GM19455 (cell line): Measurements from ENCODE around the gene SP100.
A peak's percentile ranks its signal among the peaks of the same experiment; 100 is the strongest.
"Not testable (repeated sequence)": the region's sequence is repeated elsewhere in the genome, so short reads cannot be mapped to it uniquely, and the experiment has no call there.

Experiments
- ATAC-seq: cut with Tn5 transposase; IDR thresholded peaks from one replicate; pipeline ENCODE4 v1.9.1; 2021; ENCODE audit not compliant: unreplicated experiment

The SP100 gene

DNA sequence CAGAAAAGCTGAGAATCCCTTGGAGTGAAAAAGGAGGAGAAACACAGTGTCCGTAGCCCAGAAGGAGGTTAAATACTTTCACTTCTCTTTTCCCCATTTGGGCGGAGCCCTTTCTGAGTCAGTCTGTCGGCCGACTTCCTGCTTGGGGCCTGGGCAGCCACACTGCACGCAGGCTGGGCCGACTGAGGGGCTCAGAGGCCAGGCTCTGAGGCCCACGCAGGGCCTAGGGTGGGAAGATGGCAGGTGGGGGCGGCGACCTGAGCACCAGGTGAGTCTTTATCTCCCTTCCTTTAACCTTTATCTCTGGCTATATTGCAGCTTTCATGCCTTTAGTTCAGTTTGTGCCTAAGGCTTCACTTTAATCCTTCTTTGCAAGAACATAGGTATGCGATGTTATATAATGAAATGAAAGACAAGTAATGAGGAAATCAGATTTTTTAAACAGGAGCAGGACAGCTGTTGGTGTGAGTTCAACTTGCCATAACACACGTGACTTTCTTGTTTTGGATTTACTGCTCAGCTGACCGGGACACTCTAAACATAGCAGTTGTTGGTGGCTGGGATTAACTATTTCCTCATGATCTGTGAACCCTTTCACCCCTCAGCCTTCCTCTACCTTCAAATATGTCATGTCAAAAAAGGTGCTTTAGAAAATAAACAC, at the start of gene SP100:
Gene SP100 (plus strand): TSS at position 141 of the 661 bp plus-strand sequence. CDS start 96 bp downstream, at position 237.
- ATAC-seq, result peak; percentile 83

DNA sequence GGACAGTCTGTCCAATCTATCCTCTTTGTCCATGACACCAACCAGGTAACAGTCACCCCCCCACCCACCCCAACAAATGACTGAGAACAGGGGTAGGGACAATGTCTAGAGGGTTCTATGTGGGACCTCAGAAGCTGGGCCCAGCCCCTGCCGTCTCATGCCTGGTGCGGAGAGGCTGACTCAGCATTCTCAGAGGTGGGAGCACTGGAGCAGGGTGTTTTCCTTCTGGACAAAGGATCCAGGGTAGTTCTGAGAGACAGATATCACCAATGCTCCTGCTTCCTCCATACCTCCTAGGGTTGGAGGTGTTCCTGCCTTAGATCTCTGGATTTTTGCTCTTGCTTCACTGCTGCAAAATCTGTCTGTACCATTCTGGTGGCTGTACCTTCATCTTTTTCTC, 33.9 kb upstream of the SP100 start:
- no peak for ATAC-seq

DNA sequence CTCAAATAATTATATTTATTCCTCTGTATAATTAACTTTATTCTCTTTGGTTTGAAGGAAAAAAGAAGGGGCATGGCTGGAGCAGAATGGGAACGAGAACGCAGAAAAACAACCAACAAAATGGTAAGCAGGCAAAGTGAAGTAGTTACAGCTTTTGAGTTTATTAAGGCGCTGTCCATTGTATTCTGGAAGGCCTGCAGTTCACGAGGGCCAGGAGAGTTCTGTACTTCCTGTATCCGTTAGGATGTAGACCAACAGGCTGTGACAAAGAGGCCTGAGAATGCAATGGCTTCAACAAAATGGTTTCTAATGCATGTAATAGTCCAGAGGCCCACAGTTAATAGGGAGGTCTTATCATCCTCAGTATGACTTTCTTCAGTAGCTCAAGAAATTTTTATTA, 32.5 kb upstream of the SP100 start:
- no peak for ATAC-seq

DNA sequence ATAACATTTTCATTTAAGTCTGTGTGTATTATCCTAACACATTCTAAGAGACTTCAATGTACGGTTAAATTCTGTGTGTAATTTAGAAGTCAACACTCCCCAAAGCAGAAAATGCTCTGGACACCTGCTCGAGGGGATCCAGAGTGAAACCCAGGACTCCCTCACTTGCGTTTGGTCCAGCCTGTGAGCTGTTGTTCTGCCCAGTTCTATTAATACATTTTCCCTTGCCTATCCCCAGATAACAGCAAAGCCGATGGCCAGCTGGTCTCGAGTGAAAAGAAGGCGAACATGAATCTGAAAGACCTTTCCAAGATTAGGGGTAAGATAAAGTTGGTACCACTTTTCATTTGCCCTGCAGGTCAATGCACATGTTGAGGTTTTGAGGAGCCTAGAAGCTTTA, 31.0 kb upstream of the SP100 start:
- no peak for ATAC-seq

DNA sequence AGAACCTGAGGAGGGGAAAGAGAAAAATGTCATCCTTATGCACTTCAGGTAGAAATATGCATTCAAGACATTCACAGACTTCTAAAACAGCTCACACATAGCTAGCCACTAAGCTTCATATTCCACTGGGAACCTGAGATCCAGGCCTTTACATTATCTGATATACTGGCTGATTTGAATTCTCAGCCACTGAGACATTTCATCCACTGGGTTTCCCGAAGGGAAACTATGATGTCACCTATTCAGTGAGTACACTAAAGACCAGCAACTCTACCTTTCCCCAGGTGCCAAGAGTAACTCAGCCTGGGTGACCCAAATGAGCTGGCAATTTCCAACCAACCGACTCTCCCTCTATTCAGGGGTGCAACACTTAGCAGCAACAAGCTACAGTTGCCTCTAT, 21.7 kb upstream of the SP100 start:
- no peak for ATAC-seq

DNA sequence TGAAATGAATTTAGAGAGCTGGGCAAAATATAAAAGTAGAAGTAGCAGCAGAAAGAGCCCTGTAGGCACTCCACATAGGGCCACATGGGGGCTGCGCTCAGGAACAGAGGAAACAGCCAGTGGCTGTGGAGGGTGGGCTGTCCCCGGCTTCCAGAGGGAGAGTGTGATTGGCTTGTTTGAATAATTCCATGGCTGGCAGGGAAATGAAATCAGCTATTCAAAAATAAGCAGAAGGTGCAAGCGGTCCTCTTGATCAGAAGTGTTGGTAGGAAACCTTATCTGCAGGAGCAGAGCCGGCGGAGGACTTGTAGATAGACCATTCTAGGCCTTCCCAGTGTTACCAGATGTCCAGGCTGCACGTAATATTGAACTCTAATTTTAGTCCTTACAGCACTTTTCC, 17.3 kb upstream of the SP100 start:
- not testable (repeated sequence) for ATAC-seq

DNA sequence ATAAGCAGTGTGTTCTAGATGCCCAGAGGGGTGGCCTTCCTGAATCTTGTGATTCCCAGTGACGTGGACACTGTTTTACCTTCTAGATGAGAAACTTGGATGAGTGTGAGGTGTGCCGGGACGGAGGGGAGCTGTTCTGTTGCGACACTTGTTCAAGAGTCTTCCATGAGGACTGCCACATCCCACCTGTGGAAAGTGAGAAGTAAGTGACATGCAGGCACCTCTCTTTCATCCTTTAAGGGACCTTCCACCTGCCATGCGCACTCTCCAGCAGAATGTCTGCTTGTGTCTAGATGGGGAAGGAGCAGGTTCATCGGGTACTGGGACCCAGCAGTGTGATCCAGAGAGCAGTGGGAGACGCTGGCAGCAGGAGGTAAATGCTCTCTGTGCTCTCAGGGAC, 16.0 kb upstream of the SP100 start:
- ATAC-seq, result no peak

DNA sequence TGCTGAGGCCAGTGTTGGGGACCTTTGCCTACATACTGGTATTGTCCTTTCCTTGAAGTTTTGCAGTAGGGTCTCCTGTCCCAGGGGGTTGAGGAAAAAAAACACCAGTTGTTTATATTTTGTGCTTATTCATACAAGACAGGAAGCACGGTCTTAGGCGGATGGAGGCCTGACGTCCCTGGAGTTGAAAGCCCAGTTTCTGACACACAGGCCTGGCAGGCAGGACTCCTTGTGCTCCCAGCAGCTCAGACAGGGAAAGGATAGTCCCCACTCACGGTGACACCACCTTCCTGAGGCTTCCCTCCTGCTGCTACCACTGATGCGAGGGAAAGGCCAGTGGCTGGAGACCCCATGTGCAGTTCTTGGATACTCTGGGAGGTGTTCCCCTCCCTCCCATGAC, 15.5 kb upstream of the SP100 start:
- no peak for ATAC-seq

DNA sequence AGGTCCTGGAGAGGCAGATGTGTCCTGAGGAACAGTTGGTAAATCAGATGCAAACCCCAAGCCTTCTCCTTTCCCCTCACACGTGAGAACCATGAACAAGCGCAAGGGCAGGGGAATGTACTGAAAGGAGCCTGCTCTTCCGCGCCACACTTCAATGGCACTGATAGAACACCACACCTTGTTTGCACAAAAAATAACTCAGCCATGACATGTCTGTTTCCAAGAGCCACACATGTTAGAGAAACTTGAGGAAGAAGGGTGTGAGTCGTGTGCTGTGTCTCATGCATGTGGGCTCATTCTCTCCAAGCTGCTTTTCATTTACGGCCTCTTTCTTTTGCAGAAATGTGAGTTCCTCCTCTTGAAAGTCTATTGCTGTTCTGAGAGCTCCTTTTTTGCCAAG, 15.0 kb upstream of the SP100 start:
- ATAC-seq, result not testable (repeated sequence)

DNA sequence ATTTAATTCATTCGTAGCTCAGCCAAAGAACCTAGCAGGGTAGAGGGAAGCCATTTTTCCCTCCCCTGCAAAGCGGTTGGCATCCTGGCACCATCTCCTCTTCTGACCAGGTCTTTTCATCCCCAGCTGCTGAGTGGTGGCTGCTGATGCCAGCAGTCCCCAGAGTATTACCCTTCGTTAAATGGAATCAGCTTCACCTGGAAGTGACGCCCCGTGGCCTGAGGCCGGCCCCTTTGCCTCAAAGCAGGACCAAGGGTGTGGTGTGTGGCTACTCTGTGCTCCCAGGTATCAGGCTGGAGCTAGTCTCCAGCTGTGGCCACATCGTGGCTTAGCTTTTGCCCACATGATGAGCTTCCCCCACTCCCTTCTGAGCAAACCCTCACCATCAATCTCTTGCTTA, 12.3 kb upstream of the SP100 start:
- no peak for ATAC-seq

DNA sequence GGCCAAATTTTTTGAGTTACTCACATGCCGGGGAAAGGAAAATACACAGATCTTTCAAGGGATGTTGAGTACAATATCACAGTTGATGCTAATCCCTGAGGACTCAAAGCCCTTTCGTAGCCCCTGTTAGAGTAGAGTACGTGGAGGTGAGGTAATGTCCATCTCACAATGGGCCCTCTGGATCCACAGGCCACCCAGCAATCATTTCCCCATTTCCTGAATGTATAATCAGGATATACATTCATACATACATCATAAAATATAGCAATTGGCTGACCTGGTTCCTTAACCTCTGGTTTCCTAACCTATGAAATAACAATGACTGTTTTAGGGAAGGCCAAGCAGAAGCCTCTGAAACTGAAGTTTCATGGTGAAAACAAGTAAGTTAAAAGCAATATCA, 10.2 kb upstream of the SP100 start:
- no peak for ATAC-seq

DNA sequence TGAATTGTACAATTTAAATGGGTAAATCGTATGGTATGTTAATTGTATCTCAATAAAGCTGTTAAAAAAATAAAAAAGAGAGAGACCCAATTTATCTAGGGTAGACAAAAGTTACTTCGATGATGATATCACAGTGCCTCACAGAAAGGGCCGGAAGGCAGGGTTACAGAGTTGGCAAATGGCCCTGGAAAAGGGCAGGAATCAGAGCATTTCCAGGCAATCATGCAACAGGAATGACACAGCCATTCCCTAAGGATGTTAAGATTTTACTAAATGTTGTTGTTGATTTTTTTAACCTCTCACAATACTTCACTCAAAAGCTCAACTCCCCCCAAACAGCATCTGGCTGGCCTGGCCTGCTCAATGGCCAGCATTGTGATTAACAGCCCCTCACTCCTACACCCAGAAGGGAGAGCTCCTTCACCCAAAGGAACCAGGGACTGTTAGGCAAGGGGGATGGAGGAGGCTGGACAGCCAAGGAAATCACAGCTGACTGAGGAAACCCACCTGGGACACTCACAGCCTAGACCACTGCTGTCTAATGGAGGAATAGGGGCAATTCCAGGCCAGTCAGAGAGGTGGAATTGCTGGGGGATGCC, 7.7 kb upstream of the SP100 start:
- no peak for ATAC-seq

DNA sequence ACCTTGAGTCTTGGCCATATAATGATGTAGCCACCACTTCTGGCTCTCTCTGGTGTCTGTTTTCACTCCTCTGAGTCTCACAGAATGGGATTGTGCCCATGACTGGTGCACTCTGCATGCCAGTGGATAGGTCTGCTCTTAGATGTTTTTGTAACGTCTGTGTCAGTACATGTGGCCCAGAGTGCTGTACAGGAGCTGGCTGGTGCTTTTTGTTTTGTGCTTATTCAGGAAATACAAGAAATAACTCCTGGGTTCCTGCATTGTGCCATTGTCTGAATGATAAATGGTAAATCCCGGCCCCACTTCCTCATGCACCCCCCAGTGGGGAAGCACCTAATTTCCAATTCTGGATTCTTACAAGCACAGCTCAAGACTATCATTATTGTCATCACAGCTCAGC, 6.7 kb upstream of the SP100 start:
- not testable (repeated sequence) for ATAC-seq

DNA sequence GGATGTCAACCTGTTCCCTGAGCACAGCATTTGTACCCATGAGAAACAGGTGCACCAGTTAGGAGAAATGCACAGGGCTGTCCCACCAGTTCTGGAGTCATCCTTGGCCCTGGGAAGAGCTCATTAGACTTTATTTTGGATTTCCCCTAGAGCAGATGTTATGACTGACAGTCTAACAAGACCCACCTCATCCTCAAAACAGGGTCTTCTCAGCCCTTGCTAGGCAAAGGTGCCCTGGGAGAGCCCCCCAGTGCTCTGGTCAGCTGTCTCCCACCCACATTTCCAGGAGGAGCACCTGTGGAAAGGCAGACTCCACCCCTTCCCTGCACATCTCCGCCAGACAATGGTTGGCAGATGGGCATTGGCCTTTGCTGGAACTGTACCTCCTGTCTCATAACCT, 5.7 kb upstream of the SP100 start:
- no peak for ATAC-seq

DNA sequence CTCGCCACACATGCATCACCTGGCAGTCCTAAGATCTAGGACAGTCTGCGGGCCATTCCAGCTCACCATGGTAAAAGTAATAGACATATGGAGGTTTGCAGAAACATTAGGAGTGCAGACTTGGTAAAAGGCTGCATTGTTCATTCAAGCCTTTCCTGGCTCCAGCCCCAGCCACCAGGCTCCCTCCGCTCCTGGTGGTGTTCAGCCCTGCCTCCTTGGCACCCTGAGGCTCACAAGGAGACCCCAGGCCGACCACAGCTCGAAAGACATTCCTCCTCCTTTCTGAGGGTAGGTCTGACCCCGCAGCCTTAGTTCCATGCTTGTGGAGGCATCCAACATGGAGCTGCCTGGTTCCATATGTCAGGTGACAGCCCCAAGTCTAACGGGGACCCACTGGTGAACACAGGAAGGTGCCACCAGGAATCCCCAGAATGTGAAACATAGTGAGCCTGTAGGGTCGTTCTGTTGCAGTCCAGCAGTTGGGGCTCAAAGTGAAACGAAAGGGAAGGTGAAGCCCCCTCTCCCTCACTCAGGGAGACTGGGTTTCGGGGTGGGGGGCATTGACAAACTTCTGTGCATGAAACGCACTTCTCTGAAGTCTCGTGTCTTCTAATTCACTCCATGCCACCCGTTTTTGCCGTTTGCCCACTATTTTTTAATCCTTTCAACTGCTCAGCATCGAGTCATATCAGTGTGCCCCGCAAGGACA, 5.0 kb upstream of the SP100 start:
- no peak for ATAC-seq

DNA sequence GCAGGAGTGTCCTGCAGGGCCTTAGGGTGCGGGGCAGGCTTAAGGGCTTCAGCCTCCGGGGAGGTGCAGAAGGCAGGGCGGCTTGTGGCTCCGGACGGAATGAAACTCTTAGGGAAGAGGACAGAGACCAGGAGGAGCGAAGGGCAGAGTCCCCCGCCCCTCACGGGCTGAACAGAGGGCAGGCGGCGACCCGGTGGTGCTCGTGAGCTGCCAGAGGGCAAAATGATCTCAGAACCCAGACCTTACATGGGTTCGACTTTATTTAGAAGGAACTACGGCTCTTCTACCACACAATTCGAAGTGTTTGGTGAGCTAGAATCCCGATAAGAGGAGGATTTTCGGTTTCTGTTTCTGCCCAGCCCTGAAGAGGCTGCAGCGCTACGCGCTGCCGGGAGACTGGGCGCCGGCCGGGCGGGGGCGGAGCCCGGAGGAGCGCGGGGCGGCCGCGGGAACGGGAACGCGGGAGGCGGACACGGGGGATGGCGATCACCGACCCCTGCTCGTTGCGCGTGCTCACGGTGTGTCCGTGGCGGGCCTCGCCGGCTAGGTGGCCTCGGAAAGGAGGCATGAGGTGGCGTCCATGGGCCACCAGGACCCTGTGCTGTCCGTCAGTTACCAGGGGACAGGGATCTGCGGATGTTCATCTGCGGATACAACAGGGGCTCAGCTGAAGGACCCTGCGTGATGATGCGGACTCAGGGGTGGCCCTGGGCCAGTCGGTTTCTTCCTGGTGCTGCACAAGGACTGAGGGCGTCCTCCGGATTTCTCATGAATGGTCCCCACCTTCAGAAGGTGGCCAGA, 4.2 kb upstream of the SP100 start:
- peak; percentile 56 for ATAC-seq

DNA sequence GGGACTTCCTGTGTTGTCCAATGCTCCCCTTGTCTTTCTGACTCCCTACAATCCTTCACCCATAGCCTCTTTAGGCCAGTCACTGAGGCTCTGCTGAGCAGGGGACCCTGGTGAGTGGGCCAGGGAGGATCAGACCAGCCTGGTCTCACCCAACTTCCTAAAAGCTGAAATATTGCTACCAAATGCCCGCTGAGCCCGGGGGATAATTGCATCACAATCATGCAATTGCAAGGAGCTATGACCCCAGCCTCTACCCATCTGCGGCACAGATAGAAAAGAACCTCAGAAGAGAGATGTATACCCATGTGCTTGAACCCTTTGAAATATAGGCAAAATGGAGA, 3.7 kb upstream of the SP100 start:
- ATAC-seq, result peak; percentile 3

DNA sequence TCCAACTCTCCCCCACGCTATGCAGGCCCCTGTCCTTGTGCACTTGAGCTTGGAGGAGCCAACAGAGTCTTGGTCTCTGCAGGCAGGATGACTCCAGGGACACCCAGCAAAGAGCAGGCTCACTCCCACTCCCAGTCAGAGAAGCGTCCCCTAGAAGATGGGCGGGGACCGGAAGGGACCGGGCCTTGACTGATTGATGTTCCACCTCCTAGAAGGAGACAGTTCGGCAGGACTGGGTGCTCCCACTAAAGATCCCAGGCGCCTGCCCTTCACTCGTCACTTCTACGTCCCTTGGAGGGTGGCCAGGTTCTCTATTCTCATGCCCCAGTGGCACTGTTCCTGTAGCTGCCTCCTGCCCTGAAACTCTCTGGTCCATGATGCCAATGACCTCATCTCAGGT, 3.2 kb upstream of the SP100 start:
- no peak for ATAC-seq

DNA sequence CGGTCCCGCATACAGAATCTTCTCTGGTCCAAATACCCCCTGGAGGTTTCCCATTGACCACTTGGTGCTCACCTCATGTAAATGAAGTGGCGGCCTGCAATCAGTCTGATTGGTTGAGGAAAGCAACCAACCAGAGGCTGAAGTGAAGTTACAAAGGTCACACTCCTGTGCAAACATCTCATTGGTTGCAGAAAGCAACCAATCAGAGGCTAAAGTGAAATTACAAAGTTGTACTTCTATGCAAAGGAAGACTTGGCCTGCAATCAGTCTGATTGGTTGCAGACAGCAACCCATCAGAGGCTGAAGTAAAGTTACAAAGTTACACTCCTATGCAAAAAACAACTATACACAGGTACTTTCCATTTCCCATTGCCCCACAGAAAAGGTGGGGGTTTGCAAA, 2.5 kb upstream of the SP100 start:
- no peak for ATAC-seq

DNA sequence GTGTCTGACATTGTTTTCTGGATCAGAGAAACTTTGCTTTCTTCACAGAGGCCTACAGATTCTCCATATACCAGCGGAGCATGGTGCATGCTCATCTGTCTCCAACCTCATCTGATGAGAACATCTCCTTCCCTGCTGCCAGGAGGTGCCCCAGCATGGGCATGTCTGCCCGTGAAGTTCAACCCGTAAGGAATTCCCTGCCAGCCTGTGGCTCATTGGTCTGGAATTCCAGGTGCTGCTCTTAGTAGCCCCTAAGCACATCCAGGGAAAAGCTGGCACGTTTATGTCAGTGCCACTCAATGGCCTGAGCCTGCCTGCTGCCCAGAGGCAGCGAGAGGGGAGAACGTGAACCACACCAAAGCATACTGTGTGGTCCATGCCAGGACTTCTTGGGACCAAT, 1.7 kb upstream of the SP100 start:
- no peak for ATAC-seq

DNA sequence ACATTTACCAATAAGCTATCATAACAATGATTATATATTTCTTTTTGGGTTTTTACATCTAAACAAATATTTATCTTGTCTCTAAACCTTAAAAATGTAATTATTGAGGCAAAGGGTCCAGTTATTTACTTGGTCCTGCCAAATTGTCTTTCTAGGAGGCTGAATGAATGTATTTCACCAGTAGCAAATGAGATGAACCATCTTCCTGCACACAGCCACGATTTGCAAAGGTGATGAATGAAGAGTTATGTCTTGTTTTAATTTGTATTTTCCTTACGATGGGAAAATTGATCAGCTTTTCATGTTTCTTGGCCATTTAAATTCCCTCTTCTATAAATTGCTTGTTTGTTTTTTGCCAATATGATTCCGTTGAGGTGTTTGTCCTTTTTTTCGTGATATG, 1.4 kb downstream of the SP100 start:
- no peak for ATAC-seq
